8988T (cell line): ENCODE data around the gene CDK2.
"Not testable (repeated sequence)": the region's sequence is repeated elsewhere in the genome, so short reads cannot be mapped to it uniquely, and the experiment has no call there.

Source experiments
- DNase-seq: peaks from one replicate; pipeline ENCODE4 v3.0.0; 2011

CDK2 gene

GRCh38 chr12:55966408-55967281, at the start of gene CDK2:
Gene CDK2, plus strand, starts transcription at chr12:55966830. Its CDS starts 179 bp downstream, at chr12:55967009.
- DNase-seq = peak; percentile 77

- DNase-seq = not testable (repeated sequence)
These were observed 47.6 kb upstream of the CDK2 start for GRCh38 chr12:55919032-55919431.

- no peak for DNase-seq
These were observed 44.5 kb upstream of the CDK2 start for GRCh38 chr12:55922126-55922525.

- DNase-seq = not testable (repeated sequence)
These were observed 43.0 kb upstream of the CDK2 start for GRCh38 chr12:55923648-55924047.

- no peak for DNase-seq
These were observed 41.3 kb upstream of the CDK2 start for GRCh38 chr12:55925371-55925770.

- no peak for DNase-seq
These were observed 40.5 kb upstream of the CDK2 start for GRCh38 chr12:55925870-55926737.

- peak; percentile 94 for DNase-seq
These were observed 39.7 kb upstream of the CDK2 start for GRCh38 chr12:55926738-55927587.

GRCh38 chr12:55927588-55928502, 38.8 kb upstream of the CDK2 start, which contains the start of gene PYM1:
Gene PYM1, minus strand, starts transcription at chr12:55927894. Its CDS starts 133 bp downstream, at chr12:55927761.
- peak; percentile 57 for DNase-seq

- DNase-seq = no peak
These were observed 37.3 kb upstream of the CDK2 start for GRCh38 chr12:55929306-55929791.

GRCh38 chr12:55930771-55931316, 35.8 kb upstream of the CDK2 start, which contains the start of gene DGKA:
Gene DGKA, plus strand, starts transcription at chr12:55931162. Its CDS starts 5,342 bp downstream, at chr12:55936504.
- DNase-seq = peak; percentile 74

- DNase-seq = no peak
These were observed 35.3 kb upstream of the CDK2 start for GRCh38 chr12:55931317-55931779.

- DNase-seq = peak; percentile 56
These were observed 34.7 kb upstream of the CDK2 start for GRCh38 chr12:55931780-55932550.

GRCh38 chr12:55932551-55932910, 34.1 kb upstream of the CDK2 start:
- DNase-seq = no peak

- DNase-seq = peak; percentile 72
These were observed 33.3 kb upstream of the CDK2 start for GRCh38 chr12:55933169-55933798.

- no peak for DNase-seq
These were observed 32.6 kb upstream of the CDK2 start for GRCh38 chr12:55933799-55934742.

GRCh38 chr12:55934773-55935172, 31.9 kb upstream of the CDK2 start:
- no peak for DNase-seq

GRCh38 chr12:55935738-55936151, 30.9 kb upstream of the CDK2 start:
- no peak for DNase-seq

GRCh38 chr12:55937981-55938380, 28.6 kb upstream of the CDK2 start:
- no peak for DNase-seq
